HCT116 (cell line): Measurements from ENCODE around the gene TMPRSS13. TPM values are rescaled to one million over a fixed set of nuclear protein-coding genes. Genes with fewer than 3 reads are reported as not detected.

Experiments
- ATAC-seq: fragments of 200-7000 bp; cut with Tn5 transposase; 2 replicates; pipeline ENCODE4 v1.9.1; 2020; ENCODE audit warnings: mild to moderate bottlenecking, moderate library complexity
- BruUV-seq: library from RNA; stranded (reverse); fragments of 400-500 nt; replicated peaks from 2 replicates; lab custom pipeline; 2021; lab: Mats Ljungman, UMichigan
- CTCF ChIA-PET: fragments of 300-600 bp; sonication (Branson Sonifier 250); formaldehyde crosslinking; loops from one replicate; lab custom pipeline; 2021; ENCODE audit warnings: antibody characterized with exemption; lab: Charles Lee
- POLR2A ChIA-PET: fragments of 300-600, 350-600 bp; sonication (Branson Sonifier 250); formaldehyde crosslinking; loops from one replicate; lab custom pipeline; 2021; ENCODE audit warnings: antibody characterized with exemption; lab: Charles Lee
- RAD21 ChIA-PET, 2 experiments: fragments of 300-600 bp; sonication (Branson Sonifier 250); formaldehyde crosslinking; loops; one replicate each; lab custom pipeline; 2023; ENCODE audit warnings: low total read pairs in 2 of 2; ENCODE audit not compliant: uncharacterized antibody in 2 of 2, unreplicated experiment in 2 of 2, low non-redundant PET in 1 of 2; lab: Charles Lee
- DNase-seq: peaks from one replicate; pipeline ENCODE4 v3.0.0-alpha.2; 2010; ENCODE audit warnings: low read depth, low spot score
- H2AFZ ChIP-seq: fragments of 200-600 bp; shearing (Covaris generic), sonication (generic); 2 replicates; pipeline ENCODE4 v1.6.1; 2017; ENCODE audit warnings: low read depth, mixed run types, mixed read lengths, antibody characterized with exemption, low read length; ENCODE audit not compliant: poor library complexity, severe bottlenecking
- H3K27ac ChIP-seq: 2 replicates; pipeline ENCODE4 v1.5.1; 2012; ENCODE audit warnings: low read depth, low read length
- H3K27me3 ChIP-seq: fragments of 200-600 bp; sonication (generic); 2 replicates; pipeline ENCODE4 v1.6.1; 2016; ENCODE audit warnings: mixed run types, low read length, mixed read lengths; ENCODE audit not compliant: insufficient read depth
- H3K36me3 ChIP-seq, 2 experiments: fragments of 200-500 bp in 1 of 2; fragments of 200-600 bp in 1 of 2; sonication (Bioruptor generic) in 1 of 2; sonication (generic) in 1 of 2; 2 replicates each; pipeline versions ENCODE4 v1.5.1 to v1.6.1; 2014 to 2016; ENCODE audit warnings: low read length in 2 of 2, inconsistent platforms in 1 of 2, mixed read lengths in 1 of 2, mixed run types in 1 of 2; ENCODE audit not compliant: insufficient read depth in 2 of 2, control insufficient read depth in 1 of 2
- H3K4me1 ChIP-seq, 2 experiments: fragments of 200-600 bp in 1 of 2; sonication (generic) in 1 of 2; 2 replicates each; pipeline versions ENCODE4 v1.5.1 to v1.6.1; 2012 to 2017; ENCODE audit warnings: low read length in 2 of 2, inconsistent platforms in 1 of 2, mild to moderate bottlenecking in 1 of 2, mixed read lengths in 1 of 2, mixed run types in 1 of 2, moderate library complexity in 1 of 2; ENCODE audit not compliant: insufficient read depth in 2 of 2, control insufficient read depth in 1 of 2
- H3K4me2 ChIP-seq: fragments of 200-600 bp; sonication (generic); 2 replicates; pipeline ENCODE4 v1.6.1; 2017; ENCODE audit warnings: mixed run types, low read length, mixed read lengths
- H3K4me3 ChIP-seq, 2 experiments: fragments of 200-600 bp in 1 of 2; sonication (generic) in 1 of 2; replicated peaks in 1 of 2; 2 replicates each; pipeline ENCODE4 v1.5.1; 2011 to 2016; ENCODE audit warnings: low read length in 2 of 2, control low read depth in 1 of 2, low read depth in 1 of 2, mild to moderate bottlenecking in 1 of 2, mixed read lengths in 1 of 2, mixed run types in 1 of 2
- H3K79me2 ChIP-seq: fragments of 200-600 bp; sonication (generic); 2 replicates; pipeline ENCODE4 v1.6.1; 2017; ENCODE audit warnings: mild to moderate bottlenecking, mixed run types, low read length, moderate library complexity, mixed read lengths; ENCODE audit not compliant: insufficient read depth
- H3K9ac ChIP-seq: fragments of 200-600 bp; sonication (generic); 2 replicates; pipeline ENCODE4 v1.6.1; 2016; ENCODE audit warnings: low read length, mixed read lengths
- H3K9me2 ChIP-seq: fragments of 200-600 bp; sonication (generic), shearing (Covaris generic); 2 replicates; pipeline ENCODE4 v1.6.1; 2017; ENCODE audit warnings: mixed run types, mild to moderate bottlenecking, moderate library complexity; ENCODE audit not compliant: insufficient read depth
- H3K9me3 ChIP-seq, 2 experiments: fragments of 200-500 bp in 1 of 2; fragments of 200-600 bp in 1 of 2; sonication (Bioruptor generic) in 1 of 2; sonication (generic) in 1 of 2; 2 replicates each; pipeline ENCODE4 v1.6.1; 2014 to 2017; ENCODE audit warnings: low read length in 2 of 2, mixed read lengths in 2 of 2, inconsistent platforms in 1 of 2, low read depth in 1 of 2, mild to moderate bottlenecking in 1 of 2, mixed run types in 1 of 2, moderate library complexity in 1 of 2; ENCODE audit not compliant: control insufficient read depth in 1 of 2, insufficient read depth in 1 of 2
- H4K20me1 ChIP-seq: fragments of 200-600 bp; sonication (generic), shearing (Covaris generic); 2 replicates; pipeline ENCODE4 v1.6.1; 2017; ENCODE audit warnings: mixed run types, mild to moderate bottlenecking, moderate library complexity; ENCODE audit not compliant: insufficient read depth
- CBX3 ChIP-seq: IDR thresholded peaks from 2 replicates; pipeline ENCODE4 v1.6.1; 2012; ENCODE audit warnings: low read depth
- CEBPB ChIP-seq: IDR thresholded peaks from 2 replicates; pipeline ENCODE4 v1.6.1; 2012; ENCODE audit warnings: low read depth
- EGR1 ChIP-seq: IDR thresholded peaks from 2 replicates; pipeline ENCODE4 v1.6.1; 2012; ENCODE audit warnings: low read depth
- ELF1 ChIP-seq: IDR thresholded peaks from 2 replicates; pipeline ENCODE4 v1.6.1; 2012; ENCODE audit warnings: low read depth, borderline replicate concordance
- EZH2phosphoT487 ChIP-seq: fragments of 200-600 bp; IDR thresholded peaks from 2 replicates; pipeline ENCODE4 v1.6.1; 2018; ENCODE audit warnings: antibody characterized with exemption, borderline replicate concordance
- FOSL1 ChIP-seq: IDR thresholded peaks from 2 replicates; pipeline ENCODE4 v1.6.1; 2012; ENCODE audit warnings: low read depth
- JUND ChIP-seq: IDR thresholded peaks from 2 replicates; pipeline ENCODE4 v1.6.1; 2012
- POLR2AphosphoS5 ChIP-seq: IDR thresholded peaks from 2 replicates; pipeline ENCODE4 v1.6.1; 2011; ENCODE audit warnings: mild to moderate bottlenecking, low read depth, low read length, moderate library complexity
- RAD21 ChIP-seq: IDR thresholded peaks from 2 replicates; pipeline ENCODE4 v1.6.1; 2012; ENCODE audit warnings: low read depth, mild to moderate bottlenecking
- SIN3A ChIP-seq: IDR thresholded peaks from 2 replicates; pipeline ENCODE4 v1.6.1; 2012; ENCODE audit warnings: low read depth
- TCF7L2 ChIP-seq: IDR thresholded peaks from 2 replicates; pipeline ENCODE4 v1.7.0; 2011; ENCODE audit warnings: borderline replicate concordance, inconsistent platforms; ENCODE audit not compliant: insufficient read depth, insufficient read length; ENCODE audit errors: extremely low read depth
- ZNF274 ChIP-seq: fragments of 200-500 bp; sonication (Bioruptor generic); IDR thresholded peaks from 2 replicates; pipeline ENCODE4 v1.6.1; 2014; ENCODE audit warnings: mild to moderate bottlenecking, low read depth, low read length, inconsistent platforms
- intact Hi-C: fragments of 100-400 bp; cut with micrococcal nuclease; formaldehyde crosslinking; loops from 2 replicates; pipeline ENCODE4 v1.10.0; 2022
- total RNA-seq: library from RNA; stranded (reverse); gene quantifications from one replicate; pipeline ENCODE4 v1.2.1, GENCODE V29; 2021; ENCODE audit not compliant: unreplicated experiment
- TF ChIP-seq, protein P1 (sequence below): IDR thresholded peaks from 2 replicates; pipeline ENCODE4 v1.6.1; 2012
- TF ChIP-seq, protein P2 (sequence below): IDR thresholded peaks from 2 replicates; pipeline ENCODE4 v1.6.1; 2011; ENCODE audit warnings: mild to moderate bottlenecking, low read length, moderate library complexity; ENCODE audit not compliant: insufficient replicate concordance; ENCODE audit errors: extremely low read depth
- TF ChIP-seq, protein P3 (sequence below): IDR thresholded peaks from 2 replicates; pipeline ENCODE4 v1.6.1; 2012
- TF ChIP-seq, protein P4 (sequence below), 3 experiments: fragments of 200-600 bp in 1 of 3; sonication (generic) in 1 of 3; IDR thresholded peaks in 2 of 3; conservative IDR thresholded peaks in 1 of 3; 2 replicates each; pipeline ENCODE4 v1.5.1; 2012 to 2017; ENCODE audit warnings: low read depth in 2 of 3, low read length in 2 of 3, antibody characterized with exemption in 1 of 3, borderline replicate concordance in 1 of 3, control low read depth in 1 of 3, mild to moderate bottlenecking in 1 of 3, mixed read lengths in 1 of 3, mixed run types in 1 of 3, moderate library complexity in 1 of 3; ENCODE audit not compliant: insufficient read depth in 1 of 3

TMPRSS13 gene
- total RNA-seq, 1 experiment from 2014 or later: 0.52 TPM

DNA sequence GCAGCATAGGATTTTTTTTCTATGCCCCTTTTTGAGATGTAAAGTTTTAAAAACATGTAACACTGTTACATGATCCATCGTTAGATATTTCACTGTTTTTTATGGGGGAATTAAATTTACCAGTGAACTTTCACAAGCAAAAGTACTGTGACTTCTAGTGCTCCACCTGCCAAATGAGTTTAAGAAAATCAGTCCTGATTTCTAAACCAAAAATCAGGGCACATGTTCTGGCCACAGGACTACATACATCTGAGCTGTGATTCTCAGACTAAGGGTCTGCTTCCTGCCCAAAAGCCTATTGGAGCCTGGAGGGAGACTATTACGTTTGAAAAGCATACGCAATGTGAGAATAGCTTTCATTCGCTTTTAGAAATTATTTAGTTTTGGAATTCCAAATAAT, 22.5 kb downstream of the TMPRSS13 start:
- H3K27ac ChIP-seq: no peak overlapping the region
- intact Hi-C loops: no loop called here
- no peaks in the 10 kb centered on the region for H3K27me3 ChIP-seq
- DNase-seq (no peak), ATAC-seq (no peak)
- H4K20me1 ChIP-seq: no peaks in the 10 kb centered on the region
- TSS peak; percentile 73 for BruUV-seq
- peaks cover 9 to 32% of the 10 kb centered on the region in 2 experiments for H3K4me1 ChIP-seq
- H3K4me2 ChIP-seq: peak overlapping the region; percentile 84
- ChIA-PET RAD21 (interaction anchor here (0.9 to 2.1 kb wide), 2 partner anchors 40 kb away, joined by 3 to 8 read pairs; no protein-coding TSS in a partner anchor), POLR2A (interaction anchor here (0.7 to 1.4 kb wide), 6 partner anchors 22 to 1298 kb away, joined by 3 to 7 read pairs (median 4); no protein-coding TSS in a partner anchor), CTCF (interaction anchor here (0.6 to 1.9 kb wide), 8 partner anchors 9 to 155 kb away, joined by 3 to 11 read pairs (median 5); no protein-coding TSS in a partner anchor)
- H3K9me2 ChIP-seq: no peaks in the 10 kb centered on the region
- H3K79me2 ChIP-seq: no peaks in the 10 kb centered on the region
- H2AFZ ChIP-seq: no peak overlapping the region
- no peaks in the 10 kb centered on the region for H3K36me3 ChIP-seq
- no peaks in the 10 kb centered on the region for H3K9me3 ChIP-seq
- H3K9ac ChIP-seq: no peak overlapping the region
- TF ChIP-seq CEBPB (no peak), ZNF274 (no peak), ELF1 (no peak), FOSL1 (no peak), RAD21 (no peak), EZH2phosphoT487 (no peak), SIN3A (no peak), TCF7L2 (no peak), JUND (no peak), EGR1 (no peak), CBX3 (no peak), POLR2AphosphoS5 (no peak)
- TF ChIP-seq, protein P1, sequence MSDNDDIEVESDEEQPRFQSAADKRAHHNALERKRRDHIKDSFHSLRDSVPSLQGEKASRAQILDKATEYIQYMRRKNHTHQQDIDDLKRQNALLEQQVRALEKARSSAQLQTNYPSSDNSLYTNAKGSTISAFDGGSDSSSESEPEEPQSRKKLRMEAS: no peak
- TF ChIP-seq, protein P2, sequence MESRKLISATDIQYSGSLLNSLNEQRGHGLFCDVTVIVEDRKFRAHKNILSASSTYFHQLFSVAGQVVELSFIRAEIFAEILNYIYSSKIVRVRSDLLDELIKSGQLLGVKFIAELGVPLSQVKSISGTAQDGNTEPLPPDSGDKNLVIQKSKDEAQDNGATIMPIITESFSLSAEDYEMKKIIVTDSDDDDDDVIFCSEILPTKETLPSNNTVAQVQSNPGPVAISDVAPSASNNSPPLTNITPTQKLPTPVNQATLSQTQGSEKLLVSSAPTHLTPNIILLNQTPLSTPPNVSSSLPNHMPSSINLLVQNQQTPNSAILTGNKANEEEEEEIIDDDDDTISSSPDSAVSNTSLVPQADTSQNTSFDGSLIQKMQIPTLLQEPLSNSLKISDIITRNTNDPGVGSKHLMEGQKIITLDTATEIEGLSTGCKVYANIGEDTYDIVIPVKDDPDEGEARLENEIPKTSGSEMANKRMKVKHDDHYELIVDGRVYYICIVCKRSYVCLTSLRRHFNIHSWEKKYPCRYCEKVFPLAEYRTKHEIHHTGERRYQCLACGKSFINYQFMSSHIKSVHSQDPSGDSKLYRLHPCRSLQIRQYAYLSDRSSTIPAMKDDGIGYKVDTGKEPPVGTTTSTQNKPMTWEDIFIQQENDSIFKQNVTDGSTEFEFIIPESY: no peak
- TF ChIP-seq, protein P3, sequence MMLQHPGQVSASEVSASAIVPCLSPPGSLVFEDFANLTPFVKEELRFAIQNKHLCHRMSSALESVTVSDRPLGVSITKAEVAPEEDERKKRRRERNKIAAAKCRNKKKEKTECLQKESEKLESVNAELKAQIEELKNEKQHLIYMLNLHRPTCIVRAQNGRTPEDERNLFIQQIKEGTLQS: no peak
- TF ChIP-seq, protein P4, sequence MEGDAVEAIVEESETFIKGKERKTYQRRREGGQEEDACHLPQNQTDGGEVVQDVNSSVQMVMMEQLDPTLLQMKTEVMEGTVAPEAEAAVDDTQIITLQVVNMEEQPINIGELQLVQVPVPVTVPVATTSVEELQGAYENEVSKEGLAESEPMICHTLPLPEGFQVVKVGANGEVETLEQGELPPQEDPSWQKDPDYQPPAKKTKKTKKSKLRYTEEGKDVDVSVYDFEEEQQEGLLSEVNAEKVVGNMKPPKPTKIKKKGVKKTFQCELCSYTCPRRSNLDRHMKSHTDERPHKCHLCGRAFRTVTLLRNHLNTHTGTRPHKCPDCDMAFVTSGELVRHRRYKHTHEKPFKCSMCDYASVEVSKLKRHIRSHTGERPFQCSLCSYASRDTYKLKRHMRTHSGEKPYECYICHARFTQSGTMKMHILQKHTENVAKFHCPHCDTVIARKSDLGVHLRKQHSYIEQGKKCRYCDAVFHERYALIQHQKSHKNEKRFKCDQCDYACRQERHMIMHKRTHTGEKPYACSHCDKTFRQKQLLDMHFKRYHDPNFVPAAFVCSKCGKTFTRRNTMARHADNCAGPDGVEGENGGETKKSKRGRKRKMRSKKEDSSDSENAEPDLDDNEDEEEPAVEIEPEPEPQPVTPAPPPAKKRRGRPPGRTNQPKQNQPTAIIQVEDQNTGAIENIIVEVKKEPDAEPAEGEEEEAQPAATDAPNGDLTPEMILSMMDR (IDR thresholded peaks at IDR 0.05 in 2 of 3, conservative IDR thresholded peaks at IDR 0.05 in 1 of 3; ENCODE audit: borderline replicate concordance in 1 of 3, insufficient read depth in 1 of 3, low read depth in 2 of 3, low read length in 2 of 3): no peak
- H3K4me3 ChIP-seq: peak overlapping the region in 1 of 2 experiments; percentile 66; a peak in 1 of 4 replicates
